Activated CD8-positive, alpha-beta T cell treated with anti-CD3 and anti-CD28 coated beads for 36 hours (primary cell): Measurements from ENCODE around the gene C5orf52. TPM values are rescaled to one million over a fixed set of nuclear protein-coding genes. Genes with fewer than 3 reads are reported as not detected.

Experiments
- ATAC-seq: fragments of 200-7000 bp; cut with Tn5 transposase; one replicate; pipeline ENCODE4 v1.10.0; 2021; ENCODE audit warnings: mild to moderate bottlenecking, moderate library complexity
- CTCF ChIA-PET: fragments of 350-600 bp; sonication (Branson Sonifier 250); formaldehyde crosslinking; loops from one replicate; lab custom pipeline; 2021; ENCODE audit warnings: antibody characterized with exemption; lab: Charles Lee
- POLR2A ChIA-PET: fragments of 350-600 bp; sonication (Branson Sonifier 250); formaldehyde crosslinking; loops from one replicate; lab custom pipeline; 2021; ENCODE audit warnings: antibody characterized with exemption; lab: Charles Lee
- DNase-seq: peaks from one replicate; pipeline ENCODE4 v3.0.0-alpha.2; 2020
- H3K27ac Mint-ChIP-seq: one replicate; pipeline ENCODE4 v1.8.0; 2021; ENCODE audit warnings: mild to moderate bottlenecking, mixed read lengths
- H3K27me3 Mint-ChIP-seq: one replicate; pipeline ENCODE4 v1.8.0; 2021; ENCODE audit warnings: mixed read lengths
- H3K36me3 Mint-ChIP-seq: one replicate; pipeline ENCODE4 v1.8.0; 2021; ENCODE audit warnings: low read depth, mixed read lengths
- H3K4me1 Mint-ChIP-seq: one replicate; pipeline ENCODE4 v1.8.0; 2021; ENCODE audit warnings: low read depth, mixed read lengths
- H3K4me3 Mint-ChIP-seq: one replicate; pipeline ENCODE4 v1.8.0; 2021; ENCODE audit warnings: mild to moderate bottlenecking, moderate library complexity, mixed read lengths
- H3K9me3 Mint-ChIP-seq: one replicate; pipeline ENCODE4 v1.8.0; 2021; ENCODE audit warnings: mixed read lengths
- intact Hi-C: fragments of 100-400 bp; cut with micrococcal nuclease; formaldehyde crosslinking; loops from one replicate; pipeline ENCODE4 v1.10.0; 2022
- total RNA-seq, 2 experiments: library from RNA; stranded (reverse); gene quantifications; one replicate each; pipeline ENCODE4 v1.2.3, GENCODE V29; 2021
- TF ChIP-seq, protein P1 (sequence below): fragments of 200-600 bp; IDR thresholded peaks from one replicate; pipeline ENCODE4 v1.8.0; 2022; ENCODE audit warnings: antibody characterized with exemption, mild to moderate bottlenecking

The C5orf52 gene
- total RNA-seq, 2 experiments from 2014 or later: not detected

DNA sequence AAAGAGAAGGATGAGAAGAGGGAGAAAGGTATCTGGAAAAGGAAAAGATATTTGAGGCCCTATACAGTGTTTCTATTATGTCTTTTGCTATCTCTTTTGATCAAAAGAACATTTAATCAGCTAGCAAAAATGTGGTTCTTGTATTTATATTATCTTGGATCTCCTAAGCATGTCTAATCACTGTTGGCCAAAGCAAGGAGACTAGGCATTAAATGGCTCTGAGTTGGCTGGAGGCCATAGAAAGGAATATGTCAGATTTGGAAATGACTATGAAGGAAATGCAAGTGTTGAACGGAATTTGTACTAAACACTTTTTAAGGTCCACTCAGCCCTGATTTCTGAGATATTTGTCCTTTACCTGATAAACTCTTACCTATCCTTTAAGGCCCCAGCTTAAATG is 37.5 kb downstream of the C5orf52 start:
- DNase-seq (no peak), ATAC-seq (no peak)
- peaks cover 9% of the 10 kb centered on the region for H3K27me3 Mint-ChIP-seq
- ChIA-PET POLR2A (interaction anchor here (0.6 kb wide), 1 partner anchor 196 kb away, joined by 4 read pairs; no protein-coding TSS in a partner anchor), CTCF (interaction anchor here (1.2 kb wide), 1 partner anchor 10 kb away, joined by 4 read pairs; no protein-coding TSS in a partner anchor)
- no peak overlapping the region for H3K4me3 Mint-ChIP-seq
- TF ChIP-seq, protein P1, sequence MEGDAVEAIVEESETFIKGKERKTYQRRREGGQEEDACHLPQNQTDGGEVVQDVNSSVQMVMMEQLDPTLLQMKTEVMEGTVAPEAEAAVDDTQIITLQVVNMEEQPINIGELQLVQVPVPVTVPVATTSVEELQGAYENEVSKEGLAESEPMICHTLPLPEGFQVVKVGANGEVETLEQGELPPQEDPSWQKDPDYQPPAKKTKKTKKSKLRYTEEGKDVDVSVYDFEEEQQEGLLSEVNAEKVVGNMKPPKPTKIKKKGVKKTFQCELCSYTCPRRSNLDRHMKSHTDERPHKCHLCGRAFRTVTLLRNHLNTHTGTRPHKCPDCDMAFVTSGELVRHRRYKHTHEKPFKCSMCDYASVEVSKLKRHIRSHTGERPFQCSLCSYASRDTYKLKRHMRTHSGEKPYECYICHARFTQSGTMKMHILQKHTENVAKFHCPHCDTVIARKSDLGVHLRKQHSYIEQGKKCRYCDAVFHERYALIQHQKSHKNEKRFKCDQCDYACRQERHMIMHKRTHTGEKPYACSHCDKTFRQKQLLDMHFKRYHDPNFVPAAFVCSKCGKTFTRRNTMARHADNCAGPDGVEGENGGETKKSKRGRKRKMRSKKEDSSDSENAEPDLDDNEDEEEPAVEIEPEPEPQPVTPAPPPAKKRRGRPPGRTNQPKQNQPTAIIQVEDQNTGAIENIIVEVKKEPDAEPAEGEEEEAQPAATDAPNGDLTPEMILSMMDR: no peak
- H3K9me3 Mint-ChIP-seq: no peaks in the 10 kb centered on the region
- intact Hi-C loops: no loop called here
- H3K4me1 Mint-ChIP-seq: no peaks in the 10 kb centered on the region
- no peaks in the 10 kb centered on the region for H3K36me3 Mint-ChIP-seq
- H3K27ac Mint-ChIP-seq: no peak overlapping the region

DNA sequence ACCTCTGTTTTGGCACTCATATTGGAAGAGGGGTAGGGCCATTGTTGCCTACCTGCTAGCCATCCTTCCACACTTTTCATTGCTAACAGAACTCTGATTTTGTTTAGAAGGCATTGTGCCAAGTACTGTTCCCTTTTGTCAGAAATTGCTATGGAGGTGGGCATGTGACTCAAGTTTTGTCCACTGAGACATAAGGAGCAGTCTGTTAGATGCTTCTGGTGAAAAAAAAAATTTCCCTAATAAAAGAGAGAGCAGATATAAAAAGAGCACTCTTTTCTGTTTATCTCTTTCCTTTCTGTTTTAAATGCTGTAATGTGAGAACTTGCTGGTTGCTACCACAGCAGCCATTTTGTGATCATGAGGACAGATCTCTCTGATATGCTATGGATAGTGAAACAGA is 38.0 kb downstream of the C5orf52 start:
- DNase-seq: no peak
- intact Hi-C loops: no loop called here
- ChIA-PET CTCF (interaction anchor here (1.2 kb wide), 1 partner anchor 10 kb away, joined by 4 read pairs; no protein-coding TSS in a partner anchor), POLR2A (no interaction called here)
- Mint-ChIP-seq H3K4me3 (no peak overlapping the region), H3K36me3 (no peaks in the 10 kb centered on the region), H3K27me3 (peaks cover 9% of the 10 kb centered on the region), H3K4me1 (no peaks in the 10 kb centered on the region), H3K9me3 (no peaks in the 10 kb centered on the region), H3K27ac (no peak overlapping the region)
- ATAC-seq: no peak
- TF ChIP-seq, protein P1: no peak

DNA sequence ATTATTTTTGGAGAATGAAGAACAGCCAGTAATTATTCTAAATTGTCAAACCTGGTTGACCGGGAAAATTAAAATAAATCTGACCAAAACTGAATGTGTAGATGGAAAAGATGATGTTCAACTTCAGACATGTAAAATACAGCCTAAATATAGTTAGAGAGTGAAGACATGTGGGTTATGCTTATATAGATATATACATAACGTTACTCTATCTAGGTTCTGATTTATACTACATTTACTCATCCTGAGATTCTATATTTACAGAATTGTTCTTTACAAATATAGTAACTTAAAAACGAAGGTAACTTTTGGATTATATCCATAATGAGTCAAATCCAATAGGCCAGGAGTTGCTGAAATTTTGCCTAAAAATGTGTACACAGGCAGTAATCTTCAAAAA is 39.1 kb downstream of the C5orf52 start:
- ATAC-seq: no peak
- H3K27me3 Mint-ChIP-seq: peaks cover 7% of the 10 kb centered on the region
- intact Hi-C loops: no loop called here

DNA sequence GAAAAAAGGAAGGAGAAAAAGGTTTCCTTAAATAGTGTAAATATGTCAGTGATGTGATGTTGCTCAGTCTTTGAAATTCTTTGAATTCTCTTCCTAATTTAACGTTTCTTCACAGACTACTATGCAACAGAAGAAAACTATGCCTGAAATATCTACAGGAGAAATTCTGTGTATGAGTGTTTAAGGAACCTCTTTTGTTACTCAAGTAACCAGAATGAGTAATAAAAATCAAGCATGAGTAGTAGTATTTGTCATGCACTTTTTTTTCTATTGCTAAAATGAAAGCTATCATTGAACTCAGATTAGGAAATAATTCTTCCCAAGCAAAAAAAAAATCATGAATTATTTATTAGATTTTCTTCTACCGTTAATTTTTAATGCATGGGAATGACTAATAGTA is 39.5 kb downstream of the C5orf52 start:
- no peak overlapping the region for H3K4me3 Mint-ChIP-seq
- no peaks in the 10 kb centered on the region for H3K4me1 Mint-ChIP-seq
- peaks cover 6% of the 10 kb centered on the region for H3K27me3 Mint-ChIP-seq
- no peak for ATAC-seq
- no peak for DNase-seq
- CTCF ChIA-PET: interaction anchor here (0.6 kb wide), 1 partner anchor 22 kb away, joined by 3 read pairs; no protein-coding TSS in a partner anchor
- TF ChIP-seq, protein P1: no peak
- no peak overlapping the region for H3K27ac Mint-ChIP-seq
- H3K36me3 Mint-ChIP-seq: no peaks in the 10 kb centered on the region
- POLR2A ChIA-PET: no interaction called here
- intact Hi-C loops: no loop called here
- no peaks in the 10 kb centered on the region for H3K9me3 Mint-ChIP-seq

More for the DNA sequence above, 39.1 kb downstream of the C5orf52 start:
- no peaks in the 10 kb centered on the region for H3K4me1 Mint-ChIP-seq
- no peaks in the 10 kb centered on the region for H3K36me3 Mint-ChIP-seq
- no peak overlapping the region for H3K27ac Mint-ChIP-seq
- H3K4me3 Mint-ChIP-seq: no peak overlapping the region
- TF ChIP-seq, protein P1: no peak
- ChIA-PET POLR2A (no interaction called here), CTCF (no interaction called here)
- no peaks in the 10 kb centered on the region for H3K9me3 Mint-ChIP-seq
- DNase-seq: no peak

DNA sequence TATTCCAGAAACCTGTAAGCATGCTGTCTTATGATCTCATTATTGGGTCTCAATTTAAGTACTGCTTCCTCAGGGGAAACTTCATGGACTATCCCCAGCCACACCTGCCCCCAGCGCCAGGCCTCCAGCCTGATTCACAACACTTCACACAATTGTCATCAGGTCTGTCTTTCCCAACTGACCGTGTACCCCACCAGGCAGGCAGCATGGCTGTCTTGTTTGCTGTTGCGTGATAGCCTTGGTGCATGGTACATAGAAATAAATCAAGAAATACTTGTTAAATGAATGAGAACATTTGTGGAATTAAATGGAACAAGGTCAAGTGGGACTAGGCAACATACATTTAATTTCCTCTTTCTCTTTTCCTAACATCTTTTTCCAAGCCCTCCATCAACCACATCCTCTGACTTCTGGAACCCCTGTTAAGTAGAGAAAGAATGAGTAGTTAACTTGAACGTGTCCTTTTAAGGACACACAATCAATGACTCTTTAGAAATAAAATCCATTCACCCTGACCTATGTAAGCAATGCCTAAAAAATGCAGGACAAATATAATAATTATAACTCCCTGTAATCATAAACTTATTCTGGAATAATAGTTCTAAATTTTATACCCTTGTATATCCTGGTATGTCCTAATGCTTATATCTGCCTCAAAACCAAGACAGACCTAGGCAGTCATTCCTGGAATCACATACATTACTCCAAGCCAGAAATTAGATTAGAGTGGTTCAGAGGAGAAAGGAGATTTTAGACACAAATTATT is 42.7 kb downstream of the C5orf52 start:
- ChIA-PET CTCF (no interaction called here), POLR2A (no interaction called here)
- Mint-ChIP-seq H3K27me3 (peaks cover 4% of the 10 kb centered on the region), H3K4me1 (peaks cover 4% of the 10 kb centered on the region), H3K36me3 (no peaks in the 10 kb centered on the region), H3K9me3 (no peaks in the 10 kb centered on the region), H3K27ac (no peak overlapping the region), H3K4me3 (no peak overlapping the region)
- TF ChIP-seq, protein P1: no peak
- ATAC-seq: no peak
- intact Hi-C loops: no loop called here
- no peak for DNase-seq
